ENCODE measurements around the gene PTPRN2. TPM values are rescaled to one million over a fixed set of nuclear protein-coding genes. Genes with fewer than 3 reads are reported as not detected.

The PTPRN2 gene
- total RNA-seq, 2 experiments from 2014 or later, result 0.70 TPM; not detected in 1

DNA sequence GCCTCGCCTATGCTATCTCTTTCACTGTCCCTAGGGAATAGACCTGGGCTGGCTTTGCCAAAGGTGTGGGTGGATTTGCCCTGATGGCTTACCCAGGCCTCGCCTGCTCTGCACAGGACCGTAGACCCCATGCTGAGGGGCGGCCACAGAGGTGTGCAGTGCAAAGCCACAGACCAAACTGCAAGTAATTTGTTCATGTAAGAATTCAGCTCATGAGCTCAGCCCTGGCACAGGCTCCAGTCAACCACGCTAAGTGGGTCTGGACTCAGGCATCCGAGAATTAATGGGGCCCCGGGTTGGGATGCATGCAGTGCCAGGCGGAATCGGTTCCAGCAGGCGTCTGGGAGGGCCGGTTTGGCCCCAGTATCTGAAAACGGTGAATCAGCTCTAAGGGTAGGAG, 805.6 kb downstream of the PTPRN2 start:
- Histone ChIP-seq H3K79me2 (ENCODE audit: insufficient read depth, low read depth, low read length) (no peaks in the 10 kb centered on the region), H2AFZ (ENCODE audit: low read length) (no peak overlapping the region), H3K9me3 (ENCODE audit: low read length) (no peaks in the 10 kb centered on the region), H3K36me3 (ENCODE audit: insufficient read depth, low read length) (no peaks in the 10 kb centered on the region), H3K27ac (ENCODE audit: low read depth, low read length, poor library complexity, severe bottlenecking) (no peak overlapping the region), H4K20me1 (ENCODE audit: insufficient read depth, low read length) (no peaks in the 10 kb centered on the region), H3K4me1 (ENCODE audit: insufficient read depth, low read length, poor library complexity, severe bottlenecking) (no peaks in the 10 kb centered on the region), H3K4me2 (ENCODE audit: low read length) (no peak overlapping the region), H3K9me2 (ENCODE audit: insufficient read depth, low read length) (no peaks in the 10 kb centered on the region), H3K4me3 (ENCODE audit: low read depth, low read length, poor library complexity, severe bottlenecking) (no peak overlapping the region)
- BruUV-seq (replicated peaks), result no TSS peak
- intact Hi-C loops (cut with micrococcal nuclease; ENCODE audit: unreplicated experiment), result no loop called here
- DNase-seq (ENCODE audit: low spot score), result no peak
- POLR2A ChIA-PET, result no interaction called here
- CTCF ChIA-PET (ENCODE audit: unreplicated experiment), result no interaction called here
- TF ChIP-seq EZH2phosphoT487 (IDR thresholded peaks at IDR 0.05; ENCODE audit: borderline replicate concordance, low read depth, low read length), result no peak
- TF ChIP-seq, protein P1, sequence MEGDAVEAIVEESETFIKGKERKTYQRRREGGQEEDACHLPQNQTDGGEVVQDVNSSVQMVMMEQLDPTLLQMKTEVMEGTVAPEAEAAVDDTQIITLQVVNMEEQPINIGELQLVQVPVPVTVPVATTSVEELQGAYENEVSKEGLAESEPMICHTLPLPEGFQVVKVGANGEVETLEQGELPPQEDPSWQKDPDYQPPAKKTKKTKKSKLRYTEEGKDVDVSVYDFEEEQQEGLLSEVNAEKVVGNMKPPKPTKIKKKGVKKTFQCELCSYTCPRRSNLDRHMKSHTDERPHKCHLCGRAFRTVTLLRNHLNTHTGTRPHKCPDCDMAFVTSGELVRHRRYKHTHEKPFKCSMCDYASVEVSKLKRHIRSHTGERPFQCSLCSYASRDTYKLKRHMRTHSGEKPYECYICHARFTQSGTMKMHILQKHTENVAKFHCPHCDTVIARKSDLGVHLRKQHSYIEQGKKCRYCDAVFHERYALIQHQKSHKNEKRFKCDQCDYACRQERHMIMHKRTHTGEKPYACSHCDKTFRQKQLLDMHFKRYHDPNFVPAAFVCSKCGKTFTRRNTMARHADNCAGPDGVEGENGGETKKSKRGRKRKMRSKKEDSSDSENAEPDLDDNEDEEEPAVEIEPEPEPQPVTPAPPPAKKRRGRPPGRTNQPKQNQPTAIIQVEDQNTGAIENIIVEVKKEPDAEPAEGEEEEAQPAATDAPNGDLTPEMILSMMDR (conservative IDR thresholded peaks at IDR 0.05; ENCODE audit: low read length), result no peak

DNA sequence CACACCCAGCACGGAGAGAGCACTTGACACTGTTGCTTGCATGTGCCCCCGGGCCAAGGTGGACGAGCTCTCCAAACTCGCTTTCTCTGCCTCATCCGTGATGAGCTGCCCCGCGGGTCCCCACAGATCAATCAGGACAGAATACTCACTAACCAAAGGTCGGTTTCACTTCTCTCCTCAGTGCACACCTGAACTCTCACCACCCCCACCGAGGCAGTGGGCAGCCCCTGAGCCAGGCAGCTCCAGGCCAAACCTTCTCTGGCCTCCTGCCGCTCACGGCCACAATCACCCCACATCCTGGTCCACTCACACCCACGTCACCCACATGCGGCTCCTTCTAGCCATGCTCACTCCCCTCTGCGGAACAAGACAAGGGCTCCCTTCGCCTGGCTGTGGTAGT, 806.9 kb downstream of the PTPRN2 start:
- Histone ChIP-seq H4K20me1 (ENCODE audit: insufficient read depth, low read length) (no peaks in the 10 kb centered on the region), H3K4me2 (ENCODE audit: low read length) (no peak overlapping the region), H3K9me3 (ENCODE audit: low read length) (no peaks in the 10 kb centered on the region), H3K36me3 (ENCODE audit: insufficient read depth, low read length) (no peaks in the 10 kb centered on the region), H3K27ac (ENCODE audit: low read depth, low read length, poor library complexity, severe bottlenecking) (no peak overlapping the region), H3K9me2 (ENCODE audit: insufficient read depth, low read length) (no peaks in the 10 kb centered on the region), H3K79me2 (ENCODE audit: insufficient read depth, low read depth, low read length) (no peaks in the 10 kb centered on the region), H2AFZ (ENCODE audit: low read length) (no peak overlapping the region), H3K4me3 (ENCODE audit: low read depth, low read length, poor library complexity, severe bottlenecking) (no peak overlapping the region), H3K4me1 (ENCODE audit: insufficient read depth, low read length, poor library complexity, severe bottlenecking) (no peaks in the 10 kb centered on the region)
- TF ChIP-seq, protein P1 (conservative IDR thresholded peaks at IDR 0.05; ENCODE audit: low read length), result no peak
- no peak for TF ChIP-seq EZH2phosphoT487 (IDR thresholded peaks at IDR 0.05; ENCODE audit: borderline replicate concordance, low read depth, low read length)
- BruUV-seq (replicated peaks), result no TSS peak
- ChIA-PET CTCF (ENCODE audit: unreplicated experiment) (no interaction called here), POLR2A (no interaction called here)
- DNase-seq (ENCODE audit: low spot score), result no peak
- intact Hi-C loops (cut with micrococcal nuclease; ENCODE audit: unreplicated experiment), result no loop called here

DNA sequence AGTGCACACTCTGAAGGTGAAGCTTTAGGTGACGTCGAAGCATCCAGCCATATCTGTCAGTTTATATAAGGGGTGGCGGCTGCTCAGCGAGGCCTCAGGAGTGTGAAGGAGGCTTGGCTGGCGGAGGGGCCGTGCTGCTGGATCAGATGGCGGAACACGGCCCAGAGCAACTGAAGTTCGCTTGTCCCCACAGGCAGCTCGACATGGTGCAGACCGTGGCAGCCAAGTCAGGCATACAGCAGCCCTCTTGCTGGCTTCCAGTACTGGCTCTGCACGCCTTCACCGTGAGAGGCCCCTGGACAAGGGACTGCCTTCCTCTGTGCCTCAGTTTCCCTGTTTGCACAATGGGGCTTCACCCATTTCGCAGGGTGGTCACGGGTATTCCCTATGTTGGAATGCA, 807.3 kb downstream of the PTPRN2 start:
- POLR2A ChIA-PET, result no interaction called here

More for the DNA sequence above, 807.3 kb downstream of the PTPRN2 start:
- Histone ChIP-seq H3K9me2 (ENCODE audit: insufficient read depth, low read length) (no peaks in the 10 kb centered on the region), H2AFZ (ENCODE audit: low read length) (no peak overlapping the region), H3K4me2 (ENCODE audit: low read length) (no peak overlapping the region), H3K36me3 (ENCODE audit: insufficient read depth, low read length) (no peaks in the 10 kb centered on the region), H3K4me3 (ENCODE audit: low read depth, low read length, poor library complexity, severe bottlenecking) (no peak overlapping the region), H4K20me1 (ENCODE audit: insufficient read depth, low read length) (no peaks in the 10 kb centered on the region), H3K27ac (ENCODE audit: low read depth, low read length, poor library complexity, severe bottlenecking) (no peak overlapping the region), H3K79me2 (ENCODE audit: insufficient read depth, low read depth, low read length) (no peaks in the 10 kb centered on the region), H3K4me1 (ENCODE audit: insufficient read depth, low read length, poor library complexity, severe bottlenecking) (no peaks in the 10 kb centered on the region), H3K9me3 (ENCODE audit: low read length) (no peaks in the 10 kb centered on the region)
- intact Hi-C loops (cut with micrococcal nuclease; ENCODE audit: unreplicated experiment), result no loop called here
- DNase-seq (ENCODE audit: low spot score), result no peak
- TF ChIP-seq, protein P1 (conservative IDR thresholded peaks at IDR 0.05; ENCODE audit: low read length), result no peak
- no peak for TF ChIP-seq EZH2phosphoT487 (IDR thresholded peaks at IDR 0.05; ENCODE audit: borderline replicate concordance, low read depth, low read length)
- CTCF ChIA-PET (ENCODE audit: unreplicated experiment), result no interaction called here
- no TSS peak for BruUV-seq (replicated peaks)

Measured in OCI-LY7 (cell line).